Measurements from ENCODE around the gene PACS1.

The PACS1 gene

DNA sequence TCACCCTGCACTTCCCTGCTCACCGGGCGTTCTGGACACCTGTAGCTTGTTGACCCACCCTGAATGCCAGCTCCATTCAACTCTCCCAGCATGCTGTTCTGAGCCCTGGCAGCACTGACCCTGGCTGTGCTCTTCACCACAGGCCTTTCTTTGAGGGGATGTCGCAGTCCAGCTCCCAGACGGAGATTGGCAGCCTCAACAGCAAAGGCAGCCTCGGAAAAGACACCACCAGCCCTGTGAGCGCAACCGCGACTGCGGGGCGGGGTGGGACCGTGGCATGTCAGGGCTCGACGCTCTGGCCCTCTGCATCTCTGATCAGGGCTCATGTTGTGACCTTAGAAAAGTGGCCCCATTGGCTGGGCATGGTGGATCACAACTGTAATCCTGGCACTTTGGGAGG, 150.9 kb downstream of the PACS1 start:
- no peak for TF ChIP-seq POLR2AphosphoS5 (IDR thresholded peaks at IDR 0.05; ENCODE audit: low read depth, low read length)

DNA sequence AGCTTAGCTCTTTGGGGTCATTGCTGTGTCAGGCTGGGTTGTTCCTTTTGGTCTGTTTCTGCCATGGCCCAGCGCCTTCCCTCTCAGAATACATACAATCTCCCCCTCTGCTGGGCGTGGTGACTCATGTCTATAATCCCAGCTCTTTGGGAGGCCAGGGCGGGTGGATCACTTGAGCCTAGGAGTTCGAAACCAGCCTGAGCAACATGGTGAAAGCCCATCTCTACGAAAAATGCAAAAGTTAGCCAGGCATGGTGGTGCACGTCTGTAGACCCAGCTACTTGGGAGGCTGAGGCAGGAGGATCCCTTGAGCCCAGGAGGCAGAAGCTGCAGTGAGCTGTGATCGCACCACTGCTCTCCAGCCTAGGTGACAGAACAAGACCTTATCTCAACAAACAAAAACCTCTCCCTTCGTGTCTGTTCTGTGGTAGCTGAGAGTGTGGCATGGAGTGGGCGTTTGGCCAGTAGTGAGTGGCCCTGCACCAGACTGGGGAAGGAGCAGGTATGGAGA, 151.7 kb downstream of the PACS1 start:
- TF ChIP-seq TAF1 (IDR thresholded peaks at IDR 0.05; ENCODE audit: borderline replicate concordance, insufficient read depth, low read length) (no peak), FOXP2 (optimal IDR thresholded peaks at IDR 0.05; ENCODE audit: borderline replicate concordance, extremely low read depth, extremely low read length, insufficient read depth) (no peak), SIN3A (IDR thresholded peaks at IDR 0.05; ENCODE audit: borderline replicate concordance, insufficient read depth, low read length) (no peak), POLR2AphosphoS5 (IDR thresholded peaks at IDR 0.05; ENCODE audit: low read depth, low read length) (no peak)

- no peak for TF ChIP-seq POLR2AphosphoS5 (IDR thresholded peaks at IDR 0.05; ENCODE audit: low read depth, low read length)
- TF ChIP-seq, protein P1, sequence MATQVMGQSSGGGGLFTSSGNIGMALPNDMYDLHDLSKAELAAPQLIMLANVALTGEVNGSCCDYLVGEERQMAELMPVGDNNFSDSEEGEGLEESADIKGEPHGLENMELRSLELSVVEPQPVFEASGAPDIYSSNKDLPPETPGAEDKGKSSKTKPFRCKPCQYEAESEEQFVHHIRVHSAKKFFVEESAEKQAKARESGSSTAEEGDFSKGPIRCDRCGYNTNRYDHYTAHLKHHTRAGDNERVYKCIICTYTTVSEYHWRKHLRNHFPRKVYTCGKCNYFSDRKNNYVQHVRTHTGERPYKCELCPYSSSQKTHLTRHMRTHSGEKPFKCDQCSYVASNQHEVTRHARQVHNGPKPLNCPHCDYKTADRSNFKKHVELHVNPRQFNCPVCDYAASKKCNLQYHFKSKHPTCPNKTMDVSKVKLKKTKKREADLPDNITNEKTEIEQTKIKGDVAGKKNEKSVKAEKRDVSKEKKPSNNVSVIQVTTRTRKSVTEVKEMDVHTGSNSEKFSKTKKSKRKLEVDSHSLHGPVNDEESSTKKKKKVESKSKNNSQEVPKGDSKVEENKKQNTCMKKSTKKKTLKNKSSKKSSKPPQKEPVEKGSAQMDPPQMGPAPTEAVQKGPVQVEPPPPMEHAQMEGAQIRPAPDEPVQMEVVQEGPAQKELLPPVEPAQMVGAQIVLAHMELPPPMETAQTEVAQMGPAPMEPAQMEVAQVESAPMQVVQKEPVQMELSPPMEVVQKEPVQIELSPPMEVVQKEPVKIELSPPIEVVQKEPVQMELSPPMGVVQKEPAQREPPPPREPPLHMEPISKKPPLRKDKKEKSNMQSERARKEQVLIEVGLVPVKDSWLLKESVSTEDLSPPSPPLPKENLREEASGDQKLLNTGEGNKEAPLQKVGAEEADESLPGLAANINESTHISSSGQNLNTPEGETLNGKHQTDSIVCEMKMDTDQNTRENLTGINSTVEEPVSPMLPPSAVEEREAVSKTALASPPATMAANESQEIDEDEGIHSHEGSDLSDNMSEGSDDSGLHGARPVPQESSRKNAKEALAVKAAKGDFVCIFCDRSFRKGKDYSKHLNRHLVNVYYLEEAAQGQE (IDR thresholded peaks at IDR 0.05; ENCODE audit: insufficient read depth in 1 of 2, low read depth in 2 of 2, low read length in 2 of 2), result no peak
- peak; percentile 55 for TF ChIP-seq FOXP2 (optimal IDR thresholded peaks at IDR 0.05; ENCODE audit: borderline replicate concordance, extremely low read depth, extremely low read length, insufficient read depth)
- 0 out of 2 replicates have a peak, but pooled peaks have one; percentile 35 for TF ChIP-seq SIN3A (IDR thresholded peaks at IDR 0.05; ENCODE audit: borderline replicate concordance, insufficient read depth, low read length)
- no peak for TF ChIP-seq TAF1 (IDR thresholded peaks at IDR 0.05; ENCODE audit: borderline replicate concordance, insufficient read depth, low read length)
Measured at GRCh38 chr11:66222358-66223149, 152.5 kb downstream of the PACS1 start.

- TF ChIP-seq TAF1 (IDR thresholded peaks at IDR 0.05; ENCODE audit: borderline replicate concordance, insufficient read depth, low read length), result no peak
- no peak for TF ChIP-seq SIN3A (IDR thresholded peaks at IDR 0.05; ENCODE audit: borderline replicate concordance, insufficient read depth, low read length)
- TF ChIP-seq, protein P1 (IDR thresholded peaks at IDR 0.05; ENCODE audit: insufficient read depth in 1 of 2, low read depth in 2 of 2, low read length in 2 of 2), result no peak
- no peak for TF ChIP-seq POLR2AphosphoS5 (IDR thresholded peaks at IDR 0.05; ENCODE audit: low read depth, low read length)
- no peak for TF ChIP-seq FOXP2 (optimal IDR thresholded peaks at IDR 0.05; ENCODE audit: borderline replicate concordance, extremely low read depth, extremely low read length, insufficient read depth)
Measured at GRCh38 chr11:66224226-66224855, 154.3 kb downstream of the PACS1 start.

- TF ChIP-seq FOXP2 (optimal IDR thresholded peaks at IDR 0.05; ENCODE audit: borderline replicate concordance, extremely low read depth, extremely low read length, insufficient read depth) (no peak), TAF1 (IDR thresholded peaks at IDR 0.05; ENCODE audit: borderline replicate concordance, insufficient read depth, low read length) (no peak), SIN3A (IDR thresholded peaks at IDR 0.05; ENCODE audit: borderline replicate concordance, insufficient read depth, low read length) (no peak)
Measured at GRCh38 chr11:66225066-66225465, 155.0 kb downstream of the PACS1 start.

DNA sequence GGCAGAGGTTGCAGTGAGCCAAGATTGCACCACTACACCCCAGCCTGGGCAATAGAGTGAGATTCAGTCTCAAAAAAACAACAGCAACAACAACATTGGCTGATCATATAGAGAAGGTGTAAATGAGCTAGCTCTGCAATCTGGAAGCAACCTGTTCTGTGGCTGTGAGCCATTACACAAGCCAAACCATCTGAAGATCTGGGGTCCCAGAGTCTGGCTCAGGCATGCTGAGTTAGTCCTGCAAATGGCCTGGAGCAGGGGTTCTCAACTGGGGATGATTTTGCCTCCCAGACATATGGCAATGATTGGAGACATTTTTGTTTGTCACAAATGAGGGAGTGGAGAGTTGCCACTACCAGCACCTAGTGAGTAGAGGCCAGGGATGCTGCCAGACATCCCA, 156.0 kb downstream of the PACS1 start:
- TF ChIP-seq, protein P1 (IDR thresholded peaks at IDR 0.05; ENCODE audit: insufficient read depth in 1 of 2, low read depth in 2 of 2, low read length in 2 of 2), result no peak
- no peak for TF ChIP-seq TAF1 (IDR thresholded peaks at IDR 0.05; ENCODE audit: borderline replicate concordance, insufficient read depth, low read length)
- TF ChIP-seq POLR2AphosphoS5 (IDR thresholded peaks at IDR 0.05; ENCODE audit: low read depth, low read length), result no peak
- TF ChIP-seq SIN3A (IDR thresholded peaks at IDR 0.05; ENCODE audit: borderline replicate concordance, insufficient read depth, low read length), result no peak
- no peak for TF ChIP-seq FOXP2 (optimal IDR thresholded peaks at IDR 0.05; ENCODE audit: borderline replicate concordance, extremely low read depth, extremely low read length, insufficient read depth)

Data from PFSK-1 (cell line).